Stimulated activated CD4-positive, alpha-beta T cell treated with anti-CD3 and anti-CD28 coated beads, Interleukin-15, amount 100 ng/mL, for 1 hour (primary cell): Measurements from ENCODE around the gene TRIM44.
"Not testable (repeated sequence)": the region's sequence is repeated elsewhere in the genome, so short reads cannot be mapped to it uniquely, and the experiment has no call there.

Experiments
- DNase-seq, 2 donors: peaks; one replicate each; pipeline ENCODE4 v3.0.0-alpha.2; 2020; ENCODE audit warnings: low read depth in 1 of 2, low spot score in 1 of 2

TRIM44 gene

GRCh38 chr11:35810045-35810645, 147.6 kb downstream of the TRIM44 start:
- DNase-seq: no peak

GRCh38 chr11:35811783-35812182, 149.2 kb downstream of the TRIM44 start:
- DNase-seq: no peak

GRCh38 chr11:35812828-35813227, 150.3 kb downstream of the TRIM44 start:
- no peak for DNase-seq

- DNase-seq: no peak
These were observed 151.6 kb downstream of the TRIM44 start for GRCh38 chr11:35814081-35814695.

GRCh38 chr11:35814720-35815305, 152.2 kb downstream of the TRIM44 start:
- DNase-seq: no peak

GRCh38 chr11:35815556-35816315, 153.2 kb downstream of the TRIM44 start:
- DNase-seq: no peak

- DNase-seq: no peak
These were observed 158.0 kb downstream of the TRIM44 start for GRCh38 chr11:35820614-35821013.

- DNase-seq: no peak
These were observed 160.4 kb downstream of the TRIM44 start for GRCh38 chr11:35822815-35823495.

- DNase-seq: no peak
These were observed 161.2 kb downstream of the TRIM44 start for GRCh38 chr11:35823742-35824298.

- DNase-seq: no peak
These were observed 162.8 kb downstream of the TRIM44 start for GRCh38 chr11:35825386-35825785.

GRCh38 chr11:35826006-35826405, 163.4 kb downstream of the TRIM44 start:
- DNase-seq: no peak

- DNase-seq: no peak
These were observed 164.4 kb downstream of the TRIM44 start for GRCh38 chr11:35826949-35827348.

GRCh38 chr11:35836205-35836604, 173.6 kb downstream of the TRIM44 start:
- no peak for DNase-seq

GRCh38 chr11:35838071-35838470, 175.5 kb downstream of the TRIM44 start:
- no peak for DNase-seq

- not testable (repeated sequence) for DNase-seq
These were observed 176.3 kb downstream of the TRIM44 start for GRCh38 chr11:35838697-35839367.

GRCh38 chr11:35839368-35840161, 177.0 kb downstream of the TRIM44 start:
- no peak for DNase-seq

GRCh38 chr11:35841733-35842132, 179.2 kb downstream of the TRIM44 start:
- no peak for DNase-seq

- no peak for DNase-seq
These were observed 180.4 kb downstream of the TRIM44 start for GRCh38 chr11:35842958-35843357.

GRCh38 chr11:35844579-35844978, 182.0 kb downstream of the TRIM44 start:
- DNase-seq: no peak

GRCh38 chr11:35845860-35846259, 183.3 kb downstream of the TRIM44 start:
- no peak for DNase-seq
